Heart left ventricle (tissue), 13 donors: ENCODE data around the gene TRPV3.

Experiments used
- POLR2A ChIP-seq, 2 donors: fragments of 450-650 bp; IDR thresholded peaks; one replicate each; pipeline ENCODE4 v1.6.1; 2017; ENCODE audit warnings: antibody characterized with exemption in 2 of 2, mild to moderate bottlenecking in 2 of 2, moderate library complexity in 2 of 2
- TF ChIP-seq, protein P1 (sequence below), 12 donors: fragments of 200-600 bp; sonication (generic) in 4 of 12; IDR thresholded peaks; one replicate each; pipeline versions ENCODE4 v1.5.0 to v1.8.0; 2018 to 2022; ENCODE audit warnings: antibody characterized with exemption in 12 of 12, mild to moderate bottlenecking in 5 of 12
- donor health status: ischemic (EF 13 %, LVEDD 7.1; RV severe dilation, severe dysfunction).
- donor health status: DM: no; HTN: yes; CAD: no.
- donor health status: DM: no; HTN: no; CAD: no.
- donor health status: ischemic (EF 25% LVEDD 6.9; RV normal size, moderate dysfunction).
- donor health status: ischemic (EF 25% LVEDD 5.7; RV mildly dilated, moderate dysfunction).
- donor health status: ischemic (EF 35%, LVEDD 5.7; RV mildly dilated, moderate dysfunction).
- donor health status: nonischemic (EF 11% LVEDD 7.7; RV severe dilation, severe dysfunction).
- donor health status: DM: yes; HTN: yes; CAD: no.
- donor health status: PGD.
- donor health status: ischemic (EF 29% LVEDD 5.4; RV normal size, mild dysfunction).
- donor health status: nonischemic (EF 23%, LVEDD 6.1; RV moderate dilation, normal function).

DNA sequence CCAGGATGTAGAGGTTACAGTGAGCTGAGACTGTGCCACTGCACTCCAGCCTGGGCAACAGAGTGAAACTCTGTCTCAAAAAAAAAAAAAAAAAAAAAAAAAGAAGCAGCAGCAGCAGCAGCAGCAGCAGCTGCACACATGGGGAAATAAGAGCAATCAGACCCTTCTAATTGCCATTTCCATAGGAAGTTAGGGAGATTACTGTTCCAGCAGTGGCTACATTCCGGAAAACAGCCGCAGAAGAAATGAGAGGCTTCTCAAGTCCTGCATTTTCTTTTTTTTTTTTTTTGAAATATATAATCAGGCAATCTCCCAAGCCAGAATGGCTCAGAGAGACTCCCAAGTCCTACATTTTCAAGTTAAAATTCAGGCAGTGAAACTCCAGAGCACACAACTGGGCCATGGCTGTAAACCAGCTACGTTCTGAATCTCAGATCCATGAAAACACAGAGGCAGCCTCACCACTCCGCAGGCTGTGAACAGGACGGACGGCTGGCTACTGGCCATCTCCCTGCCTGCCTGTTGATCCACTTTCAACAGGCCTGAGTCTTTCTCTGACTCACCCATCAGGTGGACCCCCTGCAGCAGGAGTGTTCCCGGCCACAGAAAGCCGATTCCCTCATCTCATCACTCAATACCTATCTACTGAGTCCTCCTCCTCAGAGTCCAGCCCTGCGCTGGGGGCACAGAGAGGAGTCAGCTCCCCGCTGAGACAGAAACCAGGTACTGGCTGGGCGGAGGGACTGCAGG is 36.6 kb upstream of the TRPV3 start:
- TF ChIP-seq, protein P1, sequence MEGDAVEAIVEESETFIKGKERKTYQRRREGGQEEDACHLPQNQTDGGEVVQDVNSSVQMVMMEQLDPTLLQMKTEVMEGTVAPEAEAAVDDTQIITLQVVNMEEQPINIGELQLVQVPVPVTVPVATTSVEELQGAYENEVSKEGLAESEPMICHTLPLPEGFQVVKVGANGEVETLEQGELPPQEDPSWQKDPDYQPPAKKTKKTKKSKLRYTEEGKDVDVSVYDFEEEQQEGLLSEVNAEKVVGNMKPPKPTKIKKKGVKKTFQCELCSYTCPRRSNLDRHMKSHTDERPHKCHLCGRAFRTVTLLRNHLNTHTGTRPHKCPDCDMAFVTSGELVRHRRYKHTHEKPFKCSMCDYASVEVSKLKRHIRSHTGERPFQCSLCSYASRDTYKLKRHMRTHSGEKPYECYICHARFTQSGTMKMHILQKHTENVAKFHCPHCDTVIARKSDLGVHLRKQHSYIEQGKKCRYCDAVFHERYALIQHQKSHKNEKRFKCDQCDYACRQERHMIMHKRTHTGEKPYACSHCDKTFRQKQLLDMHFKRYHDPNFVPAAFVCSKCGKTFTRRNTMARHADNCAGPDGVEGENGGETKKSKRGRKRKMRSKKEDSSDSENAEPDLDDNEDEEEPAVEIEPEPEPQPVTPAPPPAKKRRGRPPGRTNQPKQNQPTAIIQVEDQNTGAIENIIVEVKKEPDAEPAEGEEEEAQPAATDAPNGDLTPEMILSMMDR (IDR thresholded peaks at IDR 0.05): no peak
- no peak for TF ChIP-seq POLR2A (IDR thresholded peaks at IDR 0.05)
